ENCODE results near the gene SF1. TPM values are rescaled to one million over a fixed set of nuclear protein-coding genes. Genes with fewer than 3 reads are reported as not detected.
A peak's percentile ranks its signal among the peaks of the same experiment; 100 is the strongest.

Gene SF1
- total and polyA plus RNA-seq, 10 donors = 54.2 to 585 (median 443) TPM

GRCh38 chr11:64792482-64792881, 14.1 kb upstream of the SF1 start:
- DNase-seq = no peak
- H3K27ac ChIP-seq = peak overlapping the region in 7 of 8 donors; percentile 61 to 94 (median 85)

GRCh38 chr11:64791781-64792291, 13.5 kb upstream of the SF1 start:
- Histone ChIP-seq H3K27me3 (replicated peaks in 1 of 7) (no peaks in the 10 kb centered on the region), H3K4me1 (peaks cover 6 to 71% (median 50%) of the 10 kb centered on the region in 6 donors), H3K27ac (peak overlapping the region in 6 of 8 donors; percentile 61 to 94 (median 86)), H3K36me3 (peaks cover 0 to 87% (median 49%) of the 10 kb centered on the region in 6 donors), H3K9me3 (no peaks in the 10 kb centered on the region), H3K4me3 (no peak overlapping the region)
- peak; percentile 66 for DNase-seq
- intact Hi-C loops (cut with DNase I; ENCODE audit: low total_unique reads) = no loop called here
- 78 to 100% (median 92%) methylated on average over 6 to 14 of the region's 14 CpGs for WGBS, 5 donors
- peak in 1 of 3 donors; percentile 24 for TF ChIP-seq POLR2AphosphoS5 (IDR thresholded peaks at IDR 0.05)
- TF ChIP-seq CTCF (IDR thresholded peaks at IDR 0.05 in 8 of 11, conservative IDR thresholded peaks at IDR 0.05 in 3 of 11) = no peak

More at GRCh38 chr11:64792482-64792881, 14.1 kb upstream of the SF1 start:
- H3K36me3 ChIP-seq = peaks cover 0 to 94% (median 55%) of the 10 kb centered on the region in 6 donors
- intact Hi-C loops (cut with DNase I; ENCODE audit: low total_unique reads) = no loop called here
- H3K9me3 ChIP-seq = no peaks in the 10 kb centered on the region
- 78 to 94% (median 90%) methylated on average over 2 to 4 of the region's 4 CpGs for WGBS, 5 donors
- no peaks in the 10 kb centered on the region for H3K27me3 ChIP-seq (replicated peaks in 1 of 7)
- H3K4me1 ChIP-seq = peaks cover 6 to 73% (median 52%) of the 10 kb centered on the region in 6 donors
- no peak overlapping the region for H3K4me3 ChIP-seq
- TF ChIP-seq POLR2A (IDR thresholded peaks at IDR 0.05) (no peak), CTCF (IDR thresholded peaks at IDR 0.05 in 8 of 11, conservative IDR thresholded peaks at IDR 0.05 in 3 of 11) (no peak), POLR2AphosphoS5 (IDR thresholded peaks at IDR 0.05) (no peak)

DNA sequence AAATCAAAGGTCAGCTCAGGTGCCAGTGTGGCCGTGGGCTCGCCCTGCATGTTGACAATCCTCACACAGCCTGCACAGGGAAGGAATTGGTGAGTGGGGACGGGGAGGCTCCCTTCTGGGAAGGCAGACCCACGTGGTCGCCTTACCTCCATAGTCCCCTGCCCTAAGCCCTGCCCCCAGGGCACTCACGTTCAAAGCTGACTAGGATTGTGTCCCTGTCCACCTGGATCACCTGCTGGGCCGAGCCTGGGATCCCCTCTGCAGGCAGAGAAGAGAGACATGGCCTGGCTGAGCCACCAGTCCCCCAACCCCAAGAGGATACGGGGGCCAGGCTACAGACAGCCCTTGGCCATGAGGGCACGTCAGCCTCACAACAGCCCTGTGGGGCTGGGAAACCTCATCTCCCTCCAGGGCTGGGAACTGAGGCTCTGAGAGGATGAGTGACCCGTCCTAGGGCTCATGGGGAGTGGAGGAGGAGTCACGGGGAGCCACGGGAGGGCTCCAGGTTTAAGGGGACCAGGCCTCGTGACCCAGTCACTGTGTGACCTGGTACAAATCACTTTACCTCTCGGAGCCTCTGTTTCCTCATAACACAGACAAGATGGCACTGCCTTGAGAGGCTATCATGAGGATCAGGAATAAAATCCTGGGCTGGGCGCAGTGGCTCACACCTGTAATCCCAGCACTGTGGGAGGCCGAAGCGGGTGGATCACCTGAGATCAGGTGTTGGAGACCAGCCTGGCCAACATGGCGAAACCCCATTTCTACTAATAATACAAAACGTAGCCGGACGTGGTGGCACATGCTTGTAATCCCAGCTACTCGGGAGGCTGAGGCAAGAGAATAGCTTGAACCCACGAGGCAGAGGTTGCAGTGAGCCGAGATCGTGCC, 12.1 kb upstream of the SF1 start:
- peak; percentile 66 for DNase-seq
- Histone ChIP-seq H3K27ac (peak overlapping the region in 2 of 8 donors; percentile 56 to 86), H3K4me3 (no peak overlapping the region), H3K36me3 (peaks cover 0 to 78% (median 41%) of the 10 kb centered on the region in 6 donors), H3K9me3 (no peaks in the 10 kb centered on the region), H3K27me3 (replicated peaks in 1 of 7) (no peaks in the 10 kb centered on the region), H3K4me1 (peaks cover 0 to 58% (median 37%) of the 10 kb centered on the region in 6 donors)
- intact Hi-C loops (cut with DNase I; ENCODE audit: low total_unique reads) = no loop called here
- TF ChIP-seq POLR2A (IDR thresholded peaks at IDR 0.05) = no peak
- TF ChIP-seq POLR2AphosphoS5 (IDR thresholded peaks at IDR 0.05) = no peak
- 91 to 95% (median 94%) methylated on average over 12 to 25 of the region's 25 CpGs for WGBS, 5 donors

DNA sequence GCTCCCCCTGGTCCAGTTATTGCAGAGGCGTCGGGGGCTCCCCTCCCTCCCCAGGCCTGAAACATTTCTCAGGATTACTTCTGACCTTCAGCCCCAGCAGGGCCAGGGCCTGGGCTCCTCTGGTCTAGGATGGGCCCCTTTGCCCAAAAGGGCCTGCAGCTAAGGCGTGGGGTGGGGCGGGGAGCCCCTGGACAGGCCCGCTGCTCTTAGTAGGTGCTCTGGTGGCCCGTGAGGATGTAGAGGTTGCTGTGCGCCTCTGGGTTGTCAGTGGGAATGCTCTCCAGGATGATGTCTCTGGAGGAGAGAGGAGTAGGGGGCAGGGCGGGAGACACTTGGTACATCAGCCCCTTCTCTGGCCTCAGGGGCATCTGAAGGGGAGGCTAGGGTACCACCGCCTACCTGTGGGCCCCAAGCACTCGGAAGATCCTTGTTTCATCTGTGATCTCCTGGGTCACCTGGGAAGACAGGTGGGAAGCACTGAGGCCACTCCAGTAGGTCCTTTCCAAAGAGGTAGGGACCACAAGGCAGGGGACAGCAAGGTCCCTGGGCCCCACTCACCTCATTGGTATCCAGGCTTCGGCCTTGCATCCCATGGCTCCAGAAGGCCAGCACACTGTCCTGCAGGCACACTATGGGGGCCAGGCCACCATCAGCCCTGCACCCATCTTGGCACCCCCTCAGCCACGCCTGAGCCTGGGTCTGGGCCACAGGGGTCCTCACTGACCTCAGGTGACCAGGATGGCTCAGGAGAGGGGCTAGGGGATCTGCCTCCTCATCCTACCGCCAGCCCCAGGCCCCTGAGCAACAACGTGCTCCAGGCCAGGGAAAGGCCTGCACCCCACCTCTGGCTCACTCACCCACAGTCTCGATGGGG, 11.2 kb upstream of the SF1 start:
- TF ChIP-seq POLR2AphosphoS5 (IDR thresholded peaks at IDR 0.05) (peak in 1 of 3 donors; percentile 21), POLR2A (IDR thresholded peaks at IDR 0.05) (no peak)
- H3K27ac ChIP-seq = peak overlapping the region in 2 of 8 donors; percentile 56 to 86
- DNase-seq = peak; percentile 69
- H3K9me3 ChIP-seq = no peaks in the 10 kb centered on the region
- H3K27me3 ChIP-seq (replicated peaks in 1 of 7) = no peaks in the 10 kb centered on the region
- peaks cover 0 to 69% (median 41%) of the 10 kb centered on the region in 6 donors for H3K36me3 ChIP-seq
- 88 to 95% (median 93%) methylated on average over 10 to 15 of the region's 15 CpGs for WGBS, 5 donors
- H3K4me1 ChIP-seq = peaks cover 0 to 49% (median 32%) of the 10 kb centered on the region in 6 donors
- H3K4me3 ChIP-seq = no peak overlapping the region
- intact Hi-C loops (cut with DNase I; ENCODE audit: low total_unique reads) = loop anchor here (10.0 kb wide), 1 partner anchor 55 kb away; the partner anchor contains the start of gene CDC42BPG
